H1 (cell line): Measurements from ENCODE around the gene NFIA. TPM values are rescaled to one million over a fixed set of nuclear protein-coding genes. Genes with fewer than 3 reads are reported as not detected.

Source experiments
- CTCF ChIA-PET: fragments of 300-600 bp; sonication (Branson Sonifier 250); formaldehyde crosslinking; loops from one replicate; lab custom pipeline; 2021; ENCODE audit not compliant: partially characterized antibody; lab: Charles Lee
- POLR2A ChIA-PET: fragments of 300-600 bp; sonication (Branson Sonifier 250); formaldehyde crosslinking; loops from one replicate; lab custom pipeline; 2021; ENCODE audit warnings: inconsistent platforms; ENCODE audit not compliant: partially characterized antibody; lab: Charles Lee
- DNase-seq, 2 experiments: peaks; one replicate each; pipeline versions ENCODE4 v3.0.0 to v3.0.0-alpha.2; 2010 to 2022; ENCODE audit warnings: low spot score in 2 of 2, low read depth in 1 of 2, mixed read lengths in 1 of 2
- FAIRE-seq: peaks from 2 replicates; lab custom pipeline; 2011; peaks lifted over from hg19 to GRCh38; lab: Jason Lieb, UNC
- H2AFZ ChIP-seq: 2 replicates; pipeline ENCODE4 v1.8.1; 2012; ENCODE audit warnings: low read length, inconsistent platforms
- H2AK5ac ChIP-seq: 2 replicates; pipeline ENCODE4 v1.6.1; 2013; ENCODE audit warnings: low read depth, low read length
- H2BK120ac ChIP-seq: replicated peaks from 2 replicates; pipeline ENCODE3; 2013; ENCODE audit warnings: low read depth, low read length, inconsistent platforms
- H2BK12ac ChIP-seq: 2 replicates; pipeline ENCODE4 v1.6.1; 2013; ENCODE audit warnings: low read depth, low read length
- H2BK15ac ChIP-seq: 2 replicates; pipeline ENCODE4 v1.6.1; 2013; ENCODE audit warnings: low read length
- H2BK20ac ChIP-seq: 2 replicates; pipeline ENCODE4 v1.6.1; 2013; ENCODE audit warnings: low read length
- H2BK5ac ChIP-seq: 2 replicates; pipeline ENCODE4 v1.6.1; 2013; ENCODE audit warnings: low read depth, low read length
- H3K14ac ChIP-seq: 2 replicates; pipeline ENCODE4 v1.6.1; 2013; ENCODE audit warnings: inconsistent platforms; ENCODE audit not compliant: insufficient read length
- H3K18ac ChIP-seq: 2 replicates; pipeline ENCODE4 v1.6.1; 2013; ENCODE audit warnings: low read length; ENCODE audit errors: extremely low read depth
- H3K23ac ChIP-seq: 2 replicates; pipeline ENCODE4 v1.6.1; 2013; ENCODE audit warnings: inconsistent platforms; ENCODE audit not compliant: insufficient read length
- H3K23me2 ChIP-seq: 2 replicates; pipeline ENCODE4 v1.6.1; 2013; ENCODE audit warnings: low read depth, low read length
- H3K27ac ChIP-seq: 2 replicates; pipeline ENCODE4 v1.6.1; 2011; ENCODE audit warnings: low read depth, low read length, inconsistent platforms
- H3K27me3 ChIP-seq, 4 experiments: replicated peaks in 1 of 4; 1 replicate in 1 of 4; 2 replicates in 3 of 4; pipeline versions ENCODE4 v1.6.1 to v1.8.1; 2011 to 2013; ENCODE audit warnings: low read length in 3 of 4, mild to moderate bottlenecking in 3 of 4, inconsistent platforms in 2 of 4, mixed read lengths in 2 of 4, moderate library complexity in 1 of 4; ENCODE audit not compliant: control insufficient read depth in 3 of 4, insufficient read depth in 3 of 4; ENCODE audit errors: extremely low read depth in 1 of 4
- H3K36me3 ChIP-seq, 4 experiments: 2 replicates each; pipeline versions ENCODE4 v1.6.1 to v1.8.1; 2011 to 2013; ENCODE audit warnings: mild to moderate bottlenecking in 4 of 4, low read length in 3 of 4, moderate library complexity in 2 of 4, control low read depth in 1 of 4, inconsistent platforms in 1 of 4; ENCODE audit not compliant: insufficient read depth in 4 of 4, control insufficient read depth in 2 of 4
- H3K4ac ChIP-seq: replicated peaks from 2 replicates; pipeline ENCODE3; 2013; ENCODE audit warnings: low read length, low read depth, mixed read lengths, inconsistent platforms; ENCODE audit not compliant: insufficient read length
- H3K4me1 ChIP-seq, 4 experiments: replicated peaks in 1 of 4; 1 replicate in 1 of 4; 2 replicates in 3 of 4; pipeline versions ENCODE4 v1.6.1 to v1.8.1; 2011 to 2013; ENCODE audit warnings: low read length in 3 of 4, inconsistent platforms in 2 of 4, mixed read lengths in 1 of 4; ENCODE audit not compliant: insufficient read depth in 4 of 4, control insufficient read depth in 3 of 4
- H3K4me2 ChIP-seq, 2 experiments: 2 replicates each; pipeline versions ENCODE4 v1.6.1 to v1.8.1; 2011 to 2013; ENCODE audit warnings: low read depth in 2 of 2, low read length in 2 of 2, control low read depth in 1 of 2, inconsistent platforms in 1 of 2, mild to moderate bottlenecking in 1 of 2; ENCODE audit not compliant: insufficient read depth in 1 of 2
- H3K4me3 ChIP-seq, 4 experiments: fragments of 200-600, 300-600 bp in 1 of 4; sonication (generic), shearing (Covaris generic), sonication (Bioruptor Twin) in 1 of 4; 2 replicates each; pipeline versions ENCODE4 v1.5.1 to v1.8.1; 2011 to 2016; ENCODE audit warnings: low read length in 4 of 4, low read depth in 3 of 4, control low read depth in 2 of 4, inconsistent platforms in 2 of 4, mild to moderate bottlenecking in 2 of 4, mixed read lengths in 1 of 4, moderate library complexity in 1 of 4; ENCODE audit not compliant: insufficient read depth in 2 of 4; ENCODE audit errors: extremely low read depth in 1 of 4
- H3K56ac ChIP-seq: replicated peaks from 2 replicates; pipeline ENCODE3; 2013; ENCODE audit warnings: low read depth, mild to moderate bottlenecking, mixed read lengths, low read length, inconsistent platforms; ENCODE audit not compliant: insufficient read length
- H3K79me1 ChIP-seq: 2 replicates; pipeline ENCODE4 v1.6.1; 2013; ENCODE audit warnings: low read depth, low read length, control low read depth
- H3K79me2 ChIP-seq, 2 experiments: 2 replicates each; pipeline versions ENCODE4 v1.6.1 to v1.8.1; 2012 to 2013; ENCODE audit warnings: low read length in 2 of 2, mild to moderate bottlenecking in 2 of 2, inconsistent platforms in 1 of 2; ENCODE audit not compliant: insufficient read depth in 2 of 2, control insufficient read depth in 1 of 2
- H3K9ac ChIP-seq, 4 experiments: replicated peaks in 1 of 4; 1 replicate in 1 of 4; 2 replicates in 3 of 4; pipeline versions ENCODE4 v1.6.1 to v1.8.1; 2011 to 2013; ENCODE audit warnings: low read depth in 3 of 4, low read length in 3 of 4, control low read depth in 2 of 4, mild to moderate bottlenecking in 2 of 4, moderate library complexity in 2 of 4, inconsistent platforms in 1 of 4; ENCODE audit errors: extremely low read depth in 1 of 4
- H3K9me3 ChIP-seq, 2 experiments: 2 replicates each; pipeline versions ENCODE4 v1.6.1 to v1.8.1; 2012 to 2013; ENCODE audit warnings: mild to moderate bottlenecking in 2 of 2, moderate library complexity in 2 of 2, control low read depth in 1 of 2, inconsistent platforms in 1 of 2, low read depth in 1 of 2, low read length in 1 of 2, mixed read lengths in 1 of 2; ENCODE audit not compliant: insufficient read depth in 2 of 2
- H4K20me1 ChIP-seq, 2 experiments: replicated peaks in 1 of 2; 2 replicates each; pipeline versions ENCODE3 to v1.8.1; 2011 to 2013; ENCODE audit warnings: inconsistent platforms in 2 of 2, low read length in 2 of 2, mild to moderate bottlenecking in 1 of 2; ENCODE audit not compliant: insufficient read depth in 2 of 2, control insufficient read depth in 1 of 2
- H4K5ac ChIP-seq: 2 replicates; pipeline ENCODE4 v1.6.1; 2013; ENCODE audit warnings: low read length, low read depth, mixed read lengths, inconsistent platforms; ENCODE audit not compliant: insufficient read length
- H4K8ac ChIP-seq: 2 replicates; pipeline ENCODE4 v1.8.0; 2013; ENCODE audit warnings: mild to moderate bottlenecking, moderate library complexity, low read length, inconsistent platforms; ENCODE audit not compliant: insufficient read depth; ENCODE audit errors: extremely low read depth
- H4K91ac ChIP-seq: replicated peaks from 2 replicates; pipeline ENCODE3; 2013; ENCODE audit warnings: low read length, mixed read lengths, inconsistent platforms; ENCODE audit not compliant: insufficient read length
- CEBPB ChIP-seq: IDR thresholded peaks from 2 replicates; pipeline ENCODE4 v1.6.1; 2012; ENCODE audit warnings: low read depth, low read length
- CHD2 ChIP-seq: IDR thresholded peaks from 2 replicates; pipeline ENCODE4 v1.6.1; 2012; ENCODE audit warnings: low read length, improper control_type of control experiment
- HDAC2 ChIP-seq, 2 experiments: fragments of 300-600 bp in 1 of 2; sonication (generic) in 1 of 2; IDR thresholded peaks; 2 replicates each; pipeline ENCODE4 v1.6.1; 2011 to 2012; ENCODE audit warnings: low read depth in 2 of 2, low read length in 2 of 2, mild to moderate bottlenecking in 2 of 2, moderate library complexity in 2 of 2, borderline replicate concordance in 1 of 2, inconsistent platforms in 1 of 2
- PHF8 ChIP-seq: fragments of 200-600 bp; sonication (generic); conservative IDR thresholded peaks from 2 replicates; pipeline ENCODE4 v1.7.1; 2012; ENCODE audit warnings: low read depth, mild to moderate bottlenecking, inconsistent platforms, low read length, moderate library complexity
- SP1 ChIP-seq: IDR thresholded peaks from 2 replicates; pipeline ENCODE4 v1.6.1; 2011; ENCODE audit warnings: low read depth, low read length
- polyA plus RNA-seq, 7 experiments: library from polyadenylated mRNA; depleted of rRNA in 3 of 7; stranded (reverse) in 5 of 7; unstranded in 2 of 7; fragments of >200 nt in 5 of 7; fragments of 200-250 nt in 2 of 7; gene quantifications; 1 replicate in 5 of 7; 2 replicates in 1 of 7; 4 replicates in 1 of 7; pipeline versions ENCODE4 v1.2.1 to v1.2.3, GENCODE V29; 2011 to 2013; ENCODE audit warnings: missing spikeins in 2 of 7, mixed read lengths in 2 of 7
- total RNA-seq: library from RNA; stranded (reverse); fragmentation: NEBNext Ultra II Directional; extraction: Animal tissue kit (Norgen Biotek cat#: 25700); gene quantifications from 2 replicates; pipeline ENCODE4 v1.2.1, GENCODE V29; 2021

NFIA gene
- total and polyA plus RNA-seq, 2 of the 8 experiments (the other 6 are each of a cell fraction or from before 2014, with no cell fraction given) = 1.8 to 2.3 TPM

- no peak overlapping the region for H4K91ac ChIP-seq
- DNase-seq (no peak), FAIRE-seq (no peak)
- H3K23me2 ChIP-seq = no peaks in the 10 kb centered on the region
- no peaks in the 10 kb centered on the region for H3K36me3 ChIP-seq
- H2BK15ac ChIP-seq = no peak overlapping the region
- H3K27me3 ChIP-seq = no peaks in the 10 kb centered on the region
- no peak overlapping the region for H3K4me3 ChIP-seq
- H4K5ac ChIP-seq = no peak overlapping the region
- no peaks in the 10 kb centered on the region for H3K79me2 ChIP-seq
- H3K23ac ChIP-seq = no peak overlapping the region
- no peaks in the 10 kb centered on the region for H3K79me1 ChIP-seq
- no peak overlapping the region for H3K4me2 ChIP-seq
- no peak overlapping the region for H2AK5ac ChIP-seq
- H3K9me3 ChIP-seq = no peaks in the 10 kb centered on the region
- H3K9ac ChIP-seq = no peak overlapping the region
- ChIA-PET POLR2A (no interaction called here), CTCF (interaction anchor here (0.8 kb wide), 1 partner anchor 14 kb away, joined by 3 read pairs; no protein-coding TSS in a partner anchor)
- H3K4me1 ChIP-seq = no peaks in the 10 kb centered on the region
- H4K20me1 ChIP-seq = no peaks in the 10 kb centered on the region
- no peak for TF ChIP-seq HDAC2 (IDR thresholded peaks at IDR 0.05; ENCODE audit: borderline replicate concordance in 1 of 2, low read depth in 2 of 2, low read length in 2 of 2)
- no peak for TF ChIP-seq CEBPB
- no peak for TF ChIP-seq SP1
- TF ChIP-seq PHF8 = no peak
- TF ChIP-seq CHD2 = no peak
- H3K18ac ChIP-seq = no peak overlapping the region
- H2BK5ac ChIP-seq = no peak overlapping the region
- H2BK20ac ChIP-seq = no peak overlapping the region
- no peak overlapping the region for H2BK120ac ChIP-seq
- H4K8ac ChIP-seq = no peak overlapping the region
- H3K14ac ChIP-seq = no peak overlapping the region
- H3K4ac ChIP-seq = no peak overlapping the region
- H2BK12ac ChIP-seq = no peak overlapping the region
- no peak overlapping the region for H3K27ac ChIP-seq
- H2AFZ ChIP-seq = no peak overlapping the region
- H3K56ac ChIP-seq = no peak overlapping the region
Observed at GRCh38 chr1:61035880-61036279, 46.5 kb upstream of the NFIA start.
